MV-4-11 (cell line): ENCODE measurements around the gene B9D1.

Source experiments
- DNase-seq: peaks from one replicate; lab custom pipeline; 2025; lab: John Stamatoyannopoulos, UW

Gene B9D1

DNA sequence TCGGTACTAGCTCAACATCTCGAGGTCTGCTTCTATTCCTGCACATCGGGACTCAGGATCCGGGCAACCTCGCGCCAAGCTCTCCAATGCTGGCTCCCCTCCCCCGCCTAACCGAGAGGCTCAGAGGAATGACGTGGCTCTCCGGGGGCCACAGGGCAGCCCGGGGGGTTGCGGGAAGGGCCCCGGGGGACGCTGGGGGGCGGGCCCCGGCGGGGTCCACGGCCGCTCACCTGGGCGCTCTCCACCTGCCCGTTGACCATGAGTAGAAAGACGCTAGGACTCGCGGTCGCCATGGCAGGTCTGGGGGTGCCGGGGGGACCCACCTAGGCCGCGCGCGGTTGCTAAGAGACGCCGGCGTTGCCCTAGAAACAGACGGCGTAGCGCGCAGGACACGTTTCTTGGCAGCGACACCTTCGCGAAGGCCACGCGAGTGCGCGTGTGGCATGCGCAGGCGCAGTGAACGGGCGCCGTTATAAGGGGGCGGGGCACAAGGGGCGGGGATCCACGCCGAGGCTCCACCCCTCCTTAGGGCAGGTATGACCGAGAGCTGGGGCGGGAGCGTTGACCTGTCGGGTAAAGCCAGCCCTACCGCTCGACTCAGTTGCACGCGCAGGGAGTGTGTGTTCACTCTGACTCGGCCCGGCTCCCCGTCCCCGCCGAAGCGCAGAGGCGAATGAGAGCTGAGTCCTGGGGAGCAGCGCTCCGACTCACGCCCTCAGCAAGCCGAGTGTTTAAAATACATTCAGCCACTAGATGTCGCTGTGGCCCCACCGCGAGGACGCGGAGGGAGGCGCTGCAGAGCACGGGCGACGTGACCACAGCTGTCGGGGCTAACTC, at the start of gene B9D1:
B9D1 (minus strand) TSS at position 447 of the 837 bp plus-strand sequence; CDS start at position 293, 154 bp downstream.
- DNase-seq, result peak; percentile 82

- no peak for DNase-seq
Measured at GRCh38 chr17:19411631-19412030, 49.1 kb upstream of the B9D1 start.

GRCh38 chr17:19410875-19411620, 48.5 kb upstream of the B9D1 start, which contains the start of gene RNF112:
Gene RNF112 (plus strand): TSS chr17:19411232. CDS start chr17:19411409, 177 bp downstream.
- DNase-seq, result no peak

DNA sequence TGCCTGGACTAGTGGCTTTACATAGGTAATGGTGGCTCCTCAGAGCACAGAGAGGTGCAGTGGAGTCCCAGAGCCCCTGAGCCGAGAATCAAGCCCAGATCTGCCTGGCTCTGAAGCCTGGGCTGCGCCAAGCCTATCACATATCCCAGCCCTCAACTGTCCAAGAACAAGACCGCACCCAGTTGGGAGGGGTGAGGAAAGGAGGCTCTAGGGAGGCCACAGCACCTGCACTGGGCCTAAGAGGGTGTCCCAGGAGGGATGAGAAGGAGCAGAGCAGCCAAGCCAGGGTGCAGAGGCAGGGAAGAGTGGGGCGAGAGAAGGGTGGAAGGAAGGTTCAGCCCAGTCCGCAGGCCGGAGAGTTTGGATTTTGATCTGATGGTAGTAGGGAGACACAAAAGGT, 47.6 kb upstream of the B9D1 start:
- DNase-seq, result no peak

DNA sequence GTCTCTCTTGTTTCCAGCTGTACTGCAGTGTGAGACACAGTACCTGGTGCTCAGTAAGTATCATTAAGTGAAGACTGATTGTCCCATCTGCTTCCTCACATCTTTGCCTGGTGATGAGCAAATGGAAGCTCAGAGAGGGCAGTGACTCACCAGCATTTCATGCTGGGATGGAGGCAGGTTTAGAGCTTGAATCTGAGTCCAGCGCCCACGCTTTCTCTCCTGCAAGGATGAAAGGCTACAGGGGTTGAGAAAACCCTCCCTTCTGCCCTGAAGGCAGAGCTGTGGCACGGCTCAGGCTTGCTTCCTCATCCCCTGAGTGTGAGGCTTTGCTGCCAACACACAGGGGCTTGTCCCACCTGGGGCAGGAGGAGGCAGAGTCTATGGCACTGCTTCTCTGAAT, 47.0 kb upstream of the B9D1 start:
- DNase-seq, result no peak

DNA sequence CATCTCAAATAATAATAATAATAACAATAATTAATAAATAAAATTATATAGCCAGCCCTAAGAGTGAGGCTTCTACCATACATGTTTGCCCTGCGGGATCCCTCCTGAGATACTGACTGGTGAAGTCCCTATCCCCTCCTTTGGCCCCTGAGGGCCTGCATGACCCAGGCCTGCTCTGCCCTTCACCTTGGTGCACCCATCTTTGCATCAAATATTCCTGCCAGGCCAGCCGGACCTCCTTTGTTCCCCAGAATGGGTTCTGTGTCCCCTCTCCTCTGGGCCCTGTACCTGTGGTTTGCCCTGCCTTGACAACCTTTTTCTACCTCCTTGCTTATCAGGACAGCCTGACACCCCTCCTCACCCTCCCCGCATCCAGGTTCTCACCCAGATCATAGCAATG, 46.5 kb upstream of the B9D1 start:
- DNase-seq, result no peak

GRCh38 chr17:19408346-19408710, 45.8 kb upstream of the B9D1 start:
- no peak for DNase-seq

GRCh38 chr17:19407601-19408345, 45.2 kb upstream of the B9D1 start:
- no peak for DNase-seq

GRCh38 chr17:19405114-19405513, 42.6 kb upstream of the B9D1 start:
- DNase-seq, result no peak

DNA sequence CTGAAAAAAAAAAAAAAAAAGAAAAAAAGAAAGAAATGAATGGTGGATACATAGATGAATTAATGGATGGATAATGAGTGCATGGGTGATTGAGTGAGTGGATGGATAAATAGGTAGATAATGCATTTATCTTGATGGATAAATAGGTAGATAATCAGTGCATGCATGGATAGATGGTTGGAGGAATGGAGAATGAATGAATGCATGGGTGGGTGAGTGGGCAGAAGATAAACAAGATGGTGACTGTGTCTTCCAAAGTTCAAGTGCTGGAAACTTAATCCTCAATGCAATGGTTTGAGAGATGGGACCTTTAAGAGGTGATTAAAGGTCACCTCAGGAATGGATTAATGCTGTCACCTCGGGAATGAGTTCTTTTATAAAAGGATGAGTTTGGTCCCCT, 41.7 kb upstream of the B9D1 start:
- DNase-seq, result no peak

- DNase-seq, result no peak
Measured at GRCh38 chr17:19403021-19403420, 40.5 kb upstream of the B9D1 start.

DNA sequence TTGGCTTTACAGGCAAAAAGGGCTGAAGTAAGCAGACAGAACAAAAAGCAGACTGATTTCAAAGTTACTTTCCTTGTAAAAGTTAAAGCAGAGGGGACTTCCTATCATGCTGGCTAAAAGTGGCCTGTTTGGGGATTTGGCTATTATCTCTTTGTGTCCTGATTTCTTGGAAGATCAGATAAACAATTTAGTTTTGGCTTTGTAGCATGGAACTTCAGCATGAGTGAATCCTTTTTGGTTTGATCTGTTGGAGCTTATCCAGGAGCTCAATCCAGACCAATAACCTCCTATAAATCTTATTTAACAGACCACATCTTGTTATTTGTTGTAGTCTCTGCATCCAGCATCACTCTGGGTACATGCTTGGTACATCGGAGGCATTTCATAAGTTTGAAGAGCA, 39.6 kb upstream of the B9D1 start:
- DNase-seq, result no peak

- no peak for DNase-seq
Measured at GRCh38 chr17:19401321-19402010, 38.9 kb upstream of the B9D1 start.

- no peak for DNase-seq
Measured at GRCh38 chr17:19399750-19400450, 37.4 kb upstream of the B9D1 start.

DNA sequence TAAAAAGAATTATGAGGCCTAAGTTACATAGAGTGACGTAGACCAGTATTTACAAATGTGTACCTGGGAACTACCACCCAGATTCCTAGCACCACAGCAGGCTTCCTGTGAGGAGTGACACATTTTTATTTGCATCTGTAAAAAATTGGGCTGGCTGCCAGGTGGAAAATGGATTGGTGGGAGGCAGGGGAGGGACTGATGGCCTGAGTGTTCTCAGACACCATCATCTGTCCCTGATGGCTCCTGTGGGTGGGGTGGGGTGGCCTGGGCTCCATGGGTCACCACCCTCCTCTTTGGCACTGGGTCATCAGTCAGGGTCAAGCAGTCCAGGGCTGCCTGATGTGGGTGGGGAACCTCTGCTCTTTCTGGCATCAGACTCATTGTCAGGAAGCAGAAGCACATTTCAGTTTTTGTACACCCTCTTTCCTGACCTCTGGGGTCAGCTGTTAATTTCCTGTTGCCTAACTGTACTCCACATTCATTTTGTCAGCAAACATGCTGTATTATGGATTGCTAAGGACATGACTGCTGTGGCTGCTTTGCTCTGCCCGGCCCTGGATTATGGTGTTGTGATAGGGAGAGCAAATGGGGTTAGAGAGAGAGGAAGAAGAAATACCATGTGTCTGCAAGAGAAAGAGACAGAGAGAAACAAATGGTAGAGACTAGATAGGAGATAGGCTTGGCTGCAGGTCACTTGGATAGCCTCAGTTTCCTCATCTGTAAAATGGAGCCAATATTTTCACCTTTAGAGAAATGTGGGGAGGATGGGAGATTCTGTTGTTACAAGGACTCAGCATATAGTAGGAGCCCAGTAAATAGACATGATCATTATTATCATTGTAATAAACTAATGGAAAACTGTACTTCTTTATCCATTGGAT, 36.0 kb upstream of the B9D1 start:
- peak; percentile 81 for DNase-seq

- DNase-seq, result no peak
Measured at GRCh38 chr17:19397556-19398041, 35.1 kb upstream of the B9D1 start.

DNA sequence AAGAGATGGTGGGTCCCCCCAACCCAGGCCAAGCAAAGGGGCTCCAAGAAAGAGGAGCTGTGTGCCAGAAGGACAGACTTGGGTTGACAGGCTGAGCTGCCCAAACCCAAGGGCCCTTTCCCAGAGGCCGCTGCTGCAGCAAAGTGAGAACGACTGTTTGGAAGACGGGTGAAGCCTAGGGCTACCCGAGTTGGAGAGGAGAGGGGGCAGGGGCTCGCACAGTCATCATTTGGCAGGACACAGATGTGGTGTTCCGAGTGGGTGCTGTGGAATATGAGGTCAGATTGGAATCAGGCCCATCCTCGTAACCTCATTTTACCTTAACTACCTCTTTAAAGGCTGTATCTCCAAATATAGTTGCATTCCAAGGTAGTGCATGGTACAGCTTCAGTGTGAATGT, 29.8 kb upstream of the B9D1 start:
- DNase-seq, result no peak

DNA sequence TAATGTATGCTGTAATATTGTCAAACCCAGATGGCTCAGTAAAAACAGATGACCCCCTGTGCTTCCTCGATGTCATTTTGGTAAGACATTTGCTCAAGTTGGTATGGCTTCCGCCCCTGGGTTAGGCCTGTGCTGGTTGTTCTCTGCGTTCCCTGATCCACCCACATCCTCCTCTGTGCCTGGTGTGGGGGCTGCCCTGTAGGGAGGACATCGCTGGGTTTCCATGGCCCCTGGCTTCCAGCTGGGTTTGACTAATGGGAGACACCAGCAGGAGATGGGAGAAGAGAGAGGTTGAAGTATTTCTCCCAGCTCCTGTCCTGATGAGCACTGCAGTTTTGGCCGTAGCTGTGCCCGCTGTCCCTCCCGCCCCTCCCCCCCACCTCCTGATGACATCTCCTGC, 28.9 kb upstream of the B9D1 start:
- DNase-seq, result no peak

DNA sequence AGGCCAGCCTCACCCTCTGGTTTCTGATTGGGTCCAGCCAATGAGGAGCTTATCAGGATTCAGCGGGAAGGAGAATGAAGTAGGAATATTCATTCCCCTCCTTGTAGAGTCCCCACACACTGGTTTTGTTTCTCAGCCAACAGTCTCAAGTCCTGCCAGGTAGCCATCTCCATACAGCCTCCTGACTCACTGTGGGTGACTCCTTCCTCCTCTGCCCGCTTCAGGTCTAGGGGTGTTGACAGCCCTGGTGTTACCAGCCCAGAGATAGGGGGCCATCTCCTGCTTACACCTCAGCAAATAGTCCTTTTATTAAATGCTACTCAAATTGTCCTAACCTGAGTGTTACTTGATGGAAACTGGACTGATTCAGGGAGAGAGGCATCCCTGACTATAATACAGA, 28.4 kb upstream of the B9D1 start:
- DNase-seq, result no peak
